ENCODE data around the gene NANOS3. TPM values are rescaled to one million over a fixed set of nuclear protein-coding genes. Genes with fewer than 3 reads are reported as not detected.
A peak's percentile ranks its signal among the peaks of the same experiment; 100 is the strongest.

The NANOS3 gene
- total RNA-seq, 1 donor from 2014 or later = 2.9 TPM

GRCh38 chr19:13905634-13906520 lies 28.9 kb downstream of the NANOS3 start, which contains the start of the genes BRME1 and CC2D1A:
Gene BRME1 (minus strand): TSS chr19:13906117. CDS start chr19:13904892, 1,225 bp downstream.
Gene CC2D1A (plus strand): TSS chr19:13906201. CDS start chr19:13906442, 241 bp downstream.
- H3K4me1 Mint-ChIP-seq (ENCODE audit: low read depth, unreplicated experiment) = no peaks in the 10 kb centered on the region
- DNase-seq (ENCODE audit: low read depth) (peak; percentile 59), FAIRE-seq (no peak)
- peak within 1 kb of the TSS; percentile 99 for H2AFZ ChIP-seq (ENCODE audit: low read depth, low read length)
- no peaks in the 10 kb centered on the region for H3K79me2 ChIP-seq (ENCODE audit: insufficient read depth, low read length)
- H3K4me3 ChIP-seq (ENCODE audit: insufficient read depth, low read depth, low read length) = peak within 1 kb of the TSS; percentile 75
- H3K9ac ChIP-seq (ENCODE audit: low read length) = peak within 1 kb of the TSS; percentile 82
- no peaks in the 10 kb centered on the region for H4K20me1 ChIP-seq (ENCODE audit: insufficient read depth, low read length)
- no peaks in the 10 kb centered on the region for H3K9me3 Mint-ChIP-seq (ENCODE audit: unreplicated experiment)
- peaks cover 6% of the 10 kb centered on the region for H3K4me1 ChIP-seq (ENCODE audit: insufficient read depth, low read length)
- H3K36me3 ChIP-seq (ENCODE audit: insufficient read depth, low read length) = no peaks in the 10 kb centered on the region
- no peak within 1 kb of the TSS for H3K27ac ChIP-seq (ENCODE audit: low read depth, low read length)
- no peaks in the 10 kb centered on the region for H3K27me3 ChIP-seq (ENCODE audit: insufficient read depth, low read length)
- peak within 1 kb of the TSS; percentile 62 for H3K27ac Mint-ChIP-seq (ENCODE audit: unreplicated experiment)
- peaks cover 7% of the 10 kb centered on the region for H3K27me3 Mint-ChIP-seq (ENCODE audit: low read depth, unreplicated experiment)
- H3K9me3 ChIP-seq (ENCODE audit: insufficient read depth, low read depth, low read length) = no peaks in the 10 kb centered on the region
- H3K4me2 ChIP-seq (ENCODE audit: low read length) = peak within 1 kb of the TSS; percentile 95
- H3K4me3 Mint-ChIP-seq (ENCODE audit: unreplicated experiment) = peak within 1 kb of the TSS; percentile 86
- no peak for TF ChIP-seq CTCF (IDR thresholded peaks at IDR 0.05; ENCODE audit: insufficient read depth, low read depth, low read length)
- TF ChIP-seq EZH2 (IDR thresholded peaks at IDR 0.05; ENCODE audit: insufficient read depth, low read length) = no peak
- H3K36me3 Mint-ChIP-seq (ENCODE audit: low read depth, unreplicated experiment) = peaks cover 6% of the 10 kb centered on the region

DNA sequence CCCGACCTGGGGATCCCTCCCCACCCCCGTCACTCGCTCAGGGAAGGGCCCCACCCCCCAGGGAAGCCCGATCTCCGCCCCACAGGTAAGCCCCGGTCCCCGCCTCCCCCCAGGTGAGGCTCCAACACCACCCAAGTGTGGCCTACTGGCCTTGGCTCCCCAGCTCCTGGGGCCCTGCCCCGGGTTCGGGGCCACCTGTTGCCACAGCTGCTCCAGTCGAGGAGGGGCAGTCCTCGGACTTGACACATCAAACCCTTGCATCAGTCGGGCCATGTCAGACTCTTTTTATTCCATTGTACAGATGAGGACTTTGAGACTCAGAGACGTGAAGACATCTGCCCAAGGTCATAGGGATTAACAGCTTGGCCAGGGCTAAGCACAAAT lies 29.6 kb downstream of the NANOS3 start:
- H4K20me1 ChIP-seq (ENCODE audit: insufficient read depth, low read length) = no peaks in the 10 kb centered on the region
- Mint-ChIP-seq H3K9me3 (ENCODE audit: unreplicated experiment) (no peaks in the 10 kb centered on the region), H3K36me3 (ENCODE audit: low read depth, unreplicated experiment) (peaks cover 11% of the 10 kb centered on the region), H3K27ac (ENCODE audit: unreplicated experiment) (peak overlapping the region; percentile 14), H3K4me1 (ENCODE audit: low read depth, unreplicated experiment) (no peaks in the 10 kb centered on the region), H3K27me3 (ENCODE audit: low read depth, unreplicated experiment) (peaks cover 7% of the 10 kb centered on the region), H3K4me3 (ENCODE audit: unreplicated experiment) (peak overlapping the region; percentile 86)
- H3K79me2 ChIP-seq (ENCODE audit: insufficient read depth, low read length) = no peaks in the 10 kb centered on the region
- peak overlapping the region; percentile 95 for H3K4me2 ChIP-seq (ENCODE audit: low read length)
- peak overlapping the region; percentile 99 for H2AFZ ChIP-seq (ENCODE audit: low read depth, low read length)
- H3K9ac ChIP-seq (ENCODE audit: low read length) = peak overlapping the region; percentile 82
- H3K27me3 ChIP-seq (ENCODE audit: insufficient read depth, low read length) = no peaks in the 10 kb centered on the region
- H3K27ac ChIP-seq (ENCODE audit: low read depth, low read length) = no peak overlapping the region
- FAIRE-seq = no peak
- TF ChIP-seq CTCF (IDR thresholded peaks at IDR 0.05; ENCODE audit: insufficient read depth, low read depth, low read length) (no peak), EZH2 (IDR thresholded peaks at IDR 0.05; ENCODE audit: insufficient read depth, low read length) (no peak)
- H3K36me3 ChIP-seq (ENCODE audit: insufficient read depth, low read length) = no peaks in the 10 kb centered on the region
- DNase-seq (ENCODE audit: low read depth) = no peak
- peak overlapping the region; percentile 75 for H3K4me3 ChIP-seq (ENCODE audit: insufficient read depth, low read depth, low read length)
- H3K9me3 ChIP-seq (ENCODE audit: insufficient read depth, low read depth, low read length) = no peaks in the 10 kb centered on the region
- H3K4me1 ChIP-seq (ENCODE audit: insufficient read depth, low read length) = peaks cover 6% of the 10 kb centered on the region
